Endothelial cell of umbilical vein (primary cell): Measurements from ENCODE around the gene DTD1.

Source experiments
- CTCF ChIP-seq, 2 donors: IDR thresholded peaks; 1 replicate in 1 of 2; 2 replicates in 1 of 2; pipeline ENCODE4 v1.5.1; 2011; ENCODE audit warnings: low read length in 2 of 2, mild to moderate bottlenecking in 2 of 2, moderate library complexity in 2 of 2, control low read depth in 1 of 2, inconsistent platforms in 1 of 2, low read depth in 1 of 2; ENCODE audit not compliant: insufficient read depth in 1 of 2; ENCODE audit errors: extremely low read depth in 1 of 2
- EZH2 ChIP-seq: IDR thresholded peaks from 2 replicates; pipeline ENCODE4 v1.6.1; 2012; ENCODE audit warnings: borderline replicate concordance, low read depth, mild to moderate bottlenecking, moderate library complexity, low read length, inconsistent platforms; ENCODE audit not compliant: severe bottlenecking
- FOS ChIP-seq: IDR thresholded peaks from 2 replicates; pipeline ENCODE4 v1.6.1; 2011; ENCODE audit warnings: mild to moderate bottlenecking, low read length, moderate library complexity, borderline replicate concordance; ENCODE audit not compliant: insufficient read depth
- JUN ChIP-seq: IDR thresholded peaks from 2 replicates; pipeline ENCODE4 v1.6.1; 2011; ENCODE audit warnings: borderline replicate concordance, low read depth; ENCODE audit not compliant: insufficient read length, insufficient read depth
- MAX ChIP-seq: IDR thresholded peaks from 2 replicates; pipeline ENCODE4 v1.6.1; 2011; ENCODE audit not compliant: insufficient read depth, insufficient read length
- MYC ChIP-seq: IDR thresholded peaks from one replicate; pipeline ENCODE4 v1.6.1; 2011; ENCODE audit warnings: mild to moderate bottlenecking, low read depth, low read length
- POLR2A ChIP-seq: IDR thresholded peaks from 2 replicates; pipeline ENCODE4 v1.6.1; 2012; ENCODE audit warnings: low read depth, mild to moderate bottlenecking, control low read depth, low read length
- POLR2AphosphoS5 ChIP-seq: IDR thresholded peaks from 2 replicates; pipeline ENCODE4 v1.6.1; 2012; ENCODE audit warnings: low read depth, mild to moderate bottlenecking, control low read depth, low read length, moderate library complexity; ENCODE audit not compliant: insufficient read depth

- no peak for TF ChIP-seq CTCF (IDR thresholded peaks at IDR 0.05; ENCODE audit: extremely low read depth in 1 of 2, insufficient read depth in 1 of 2, low read depth in 1 of 2, low read length in 2 of 2)
- no peak for TF ChIP-seq JUN
- no peak for TF ChIP-seq POLR2AphosphoS5
- TF ChIP-seq POLR2A: no peak
- TF ChIP-seq MYC: no peak
- no peak for TF ChIP-seq EZH2
- no peak for TF ChIP-seq FOS
- no peak for TF ChIP-seq MAX
These were observed 227.5 kb downstream of the DTD1 start for GRCh38 chr20:18815194-18815942.
